HG02973 (cell line): ENCODE results near the gene TRABD2B.

ENCODE experiments used
- ATAC-seq: cut with Tn5 transposase; IDR thresholded peaks from one replicate; pipeline ENCODE4 v1.9.1; 2021; ENCODE audit warnings: moderate library complexity; ENCODE audit not compliant: unreplicated experiment

The TRABD2B gene

DNA sequence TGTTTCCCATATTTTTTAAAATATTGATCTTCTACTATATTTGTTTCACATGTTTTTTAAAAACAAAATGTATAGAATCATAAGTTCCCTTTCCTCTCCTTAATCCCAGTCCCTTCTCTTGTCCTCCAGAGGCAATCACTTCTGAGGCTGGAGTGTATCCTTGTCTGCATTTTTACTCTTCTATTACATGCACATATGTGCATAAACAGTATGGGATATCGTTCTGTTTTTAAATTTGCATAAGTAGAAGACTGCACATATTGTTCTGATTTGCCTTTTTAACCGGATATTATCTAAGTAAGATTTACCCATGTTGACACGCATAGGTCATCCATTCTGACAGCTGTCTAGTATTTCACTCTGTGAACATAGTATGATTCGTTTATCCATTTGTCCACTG is 142.0 kb downstream of the TRABD2B start:
- ATAC-seq: no peak

DNA sequence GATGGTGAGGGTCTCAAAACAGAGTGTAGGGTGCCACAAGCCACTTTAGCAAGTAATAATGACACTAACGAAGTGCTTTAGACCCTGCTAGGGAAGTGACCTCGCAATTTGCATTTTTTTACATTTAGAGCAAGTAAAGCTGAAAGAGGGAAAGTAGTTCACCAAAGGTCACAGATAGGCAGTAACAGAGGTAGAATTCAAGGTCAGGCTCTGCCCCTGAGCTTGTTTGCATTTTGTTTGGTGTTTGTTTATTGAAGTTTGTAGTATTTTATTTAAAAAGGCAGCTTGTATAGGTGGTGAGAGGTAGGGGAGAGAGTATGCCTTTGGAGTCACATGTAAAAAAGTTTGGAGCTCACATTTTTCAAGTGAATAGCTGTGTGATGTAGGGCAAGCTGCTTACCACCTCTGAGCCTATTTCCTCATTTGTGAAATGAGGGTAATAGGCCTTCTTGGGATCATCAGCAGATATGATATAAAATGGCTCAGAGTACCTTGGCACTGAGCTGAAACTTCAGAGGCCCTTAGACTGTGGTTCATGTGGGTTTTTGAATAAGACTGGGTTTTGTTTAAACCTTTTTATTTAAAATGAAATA is 142.5 kb downstream of the TRABD2B start:
- no peak for ATAC-seq

DNA sequence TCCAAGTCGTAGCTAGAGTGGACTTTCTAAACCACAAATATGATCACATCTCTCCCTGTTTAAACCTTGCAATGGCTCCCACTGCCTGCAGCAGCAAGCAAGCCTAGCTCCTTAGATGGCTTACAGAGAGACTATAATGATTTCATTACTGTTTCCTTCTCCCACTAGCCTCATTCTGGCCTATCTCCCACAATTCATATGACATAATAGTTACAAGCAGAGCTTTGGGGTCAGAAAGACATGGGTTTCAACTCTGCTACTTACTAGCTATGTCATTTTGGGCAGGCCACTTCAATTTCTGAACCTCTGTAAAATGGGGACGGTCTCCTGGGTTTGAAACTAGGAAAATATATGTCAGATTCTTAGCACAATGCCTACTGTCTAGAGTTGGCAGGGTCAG is 143.3 kb downstream of the TRABD2B start:
- ATAC-seq: no peak

GRCh38 chr1:47853059-47853458 is 144.1 kb downstream of the TRABD2B start:
- no peak for ATAC-seq

- no peak for ATAC-seq
Observed at GRCh38 chr1:47852006-47852718, 145.0 kb downstream of the TRABD2B start.

- ATAC-seq: no peak
Observed at GRCh38 chr1:47850451-47850850, 146.7 kb downstream of the TRABD2B start.

- no peak for ATAC-seq
Observed at GRCh38 chr1:47849591-47850261, 147.5 kb downstream of the TRABD2B start.

DNA sequence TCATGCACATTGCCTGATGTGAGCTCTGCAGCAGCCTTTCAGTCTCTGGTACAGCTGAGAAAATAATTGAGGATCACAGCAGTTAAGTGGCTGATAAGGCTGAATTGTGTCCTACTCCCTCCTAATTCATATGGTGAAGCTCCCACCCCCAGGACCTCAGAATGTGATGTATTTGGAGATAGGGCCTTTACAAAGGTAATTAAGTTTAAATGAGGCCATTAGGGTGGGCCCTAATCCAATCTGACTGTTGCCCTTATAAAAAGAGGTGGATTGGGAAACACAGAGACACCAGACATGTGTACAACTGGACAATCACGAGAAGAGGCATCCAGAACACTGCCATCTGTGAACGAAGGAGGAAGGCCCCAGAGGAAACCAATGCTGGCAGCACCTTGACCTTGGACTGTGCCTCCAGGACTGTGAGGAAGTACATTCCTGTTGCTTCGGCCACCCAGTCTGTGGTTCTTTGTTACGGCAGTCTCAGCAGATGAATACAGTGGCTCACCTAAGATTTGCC is 148.1 kb downstream of the TRABD2B start:
- ATAC-seq: no peak

- no peak for ATAC-seq
Observed at GRCh38 chr1:47847763-47848162, 149.4 kb downstream of the TRABD2B start.

GRCh38 chr1:47844558-47844955 is 152.6 kb downstream of the TRABD2B start:
- no peak for ATAC-seq

- ATAC-seq: no peak
Observed at GRCh38 chr1:47843781-47844557, 153.2 kb downstream of the TRABD2B start.

DNA sequence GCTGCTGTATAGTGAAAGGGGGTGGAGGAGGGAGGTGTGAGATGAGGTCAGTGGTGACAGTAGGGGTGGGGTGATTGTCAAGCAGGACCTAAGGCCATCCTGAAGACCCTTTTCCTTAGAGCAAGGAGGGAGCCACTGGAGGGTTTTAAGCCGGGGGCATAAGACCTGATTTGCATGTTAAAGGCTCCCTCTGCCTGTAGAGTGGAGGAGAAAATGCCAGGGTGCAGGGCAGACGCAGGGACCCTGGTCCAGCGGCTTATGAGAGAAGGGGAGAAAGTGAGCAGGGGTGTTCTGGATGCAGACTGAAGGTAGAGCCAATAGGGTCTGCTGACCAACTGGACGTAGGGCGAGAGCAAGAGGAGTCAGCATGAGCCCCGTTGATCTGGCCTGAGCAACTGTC is 154.1 kb downstream of the TRABD2B start:
- no peak for ATAC-seq

DNA sequence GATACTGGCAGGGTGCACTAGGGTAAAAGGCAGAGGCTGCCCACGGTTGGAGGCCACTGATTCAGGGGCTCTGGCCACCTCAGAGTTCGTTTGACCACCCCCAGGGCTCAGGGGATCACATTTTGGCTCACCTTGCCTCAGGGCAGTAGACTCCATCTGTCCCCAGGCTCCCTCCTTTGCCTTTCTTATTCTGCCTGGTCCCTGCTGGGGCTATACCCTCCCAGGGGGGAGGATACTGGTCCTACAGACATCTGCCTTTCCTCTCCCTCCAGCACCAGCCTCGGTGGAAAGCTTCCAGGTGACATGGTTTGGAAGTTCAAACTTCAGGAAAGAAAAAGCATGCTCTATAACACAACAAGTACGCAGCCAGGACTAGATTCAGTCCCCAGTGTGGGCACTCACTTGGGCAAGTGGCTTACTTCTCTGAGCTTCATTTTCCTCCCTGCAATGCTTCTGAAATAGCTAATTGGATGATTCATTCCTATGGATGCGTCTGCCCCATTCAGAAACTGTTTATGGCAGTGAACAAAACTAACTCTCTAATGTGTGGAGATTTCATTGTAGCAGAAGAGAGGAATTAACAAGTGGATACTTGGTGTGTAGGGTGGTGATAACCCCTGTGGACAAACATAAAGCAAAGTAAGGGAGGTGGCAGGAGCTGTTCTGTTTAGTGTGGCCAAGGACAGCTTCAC is 154.8 kb downstream of the TRABD2B start:
- ATAC-seq: no peak

DNA sequence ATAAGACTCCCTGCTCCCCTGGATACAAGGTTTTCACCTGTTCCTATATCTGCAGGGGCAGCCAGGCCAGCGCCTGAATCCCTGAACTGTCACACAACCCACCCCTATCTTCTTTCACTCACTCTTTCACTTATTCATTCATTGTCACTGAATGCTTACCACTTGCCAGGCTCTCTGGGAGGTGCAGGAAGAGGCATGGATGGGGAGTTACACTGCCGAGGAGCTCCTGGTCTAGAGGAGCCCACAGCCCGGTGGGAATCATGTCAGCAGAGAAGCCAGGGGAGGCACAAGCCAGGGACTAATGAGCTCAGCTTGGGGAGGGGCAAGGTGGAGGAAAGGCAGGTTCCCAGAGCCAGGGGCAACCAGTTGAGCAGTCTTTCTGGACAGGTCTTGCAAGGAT is 155.8 kb downstream of the TRABD2B start:
- ATAC-seq: no peak

DNA sequence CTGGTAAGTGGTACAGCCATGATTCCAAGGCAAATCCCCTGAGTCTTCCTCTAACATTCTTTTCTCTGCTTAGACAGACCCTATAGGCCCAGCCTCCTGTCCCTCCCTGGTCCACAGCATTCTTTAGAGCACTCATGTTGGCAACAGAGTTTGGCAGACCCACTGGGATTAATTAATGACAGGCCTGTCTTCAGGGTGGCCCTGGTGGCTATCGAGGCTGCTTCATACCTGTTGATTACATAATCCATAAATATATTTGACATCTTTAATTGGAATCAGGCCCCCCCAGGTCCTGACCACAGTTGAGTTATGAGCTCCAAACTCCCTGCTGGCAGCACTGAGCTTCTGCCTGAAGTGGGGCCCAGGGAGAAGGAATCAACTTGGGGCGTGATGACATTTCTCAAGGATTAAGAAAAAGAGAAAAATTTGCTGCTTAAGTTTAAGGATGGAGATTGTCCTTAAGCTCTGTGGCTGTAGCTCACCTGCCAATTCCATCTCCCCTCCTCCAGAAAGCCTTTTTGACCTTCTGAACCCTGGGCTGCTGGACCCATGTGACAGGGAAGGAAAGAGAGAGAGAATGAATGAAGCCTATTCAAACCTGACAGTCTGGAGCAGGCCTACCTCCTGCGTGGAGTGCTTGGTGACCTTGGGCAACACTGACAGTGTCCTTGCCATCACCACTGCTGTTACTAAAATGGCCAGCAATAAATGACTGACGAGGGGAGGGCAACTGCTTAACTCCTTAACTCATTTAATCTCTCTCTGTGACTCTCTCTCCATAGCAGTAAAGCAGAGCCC is 156.6 kb downstream of the TRABD2B start:
- ATAC-seq: no peak

DNA sequence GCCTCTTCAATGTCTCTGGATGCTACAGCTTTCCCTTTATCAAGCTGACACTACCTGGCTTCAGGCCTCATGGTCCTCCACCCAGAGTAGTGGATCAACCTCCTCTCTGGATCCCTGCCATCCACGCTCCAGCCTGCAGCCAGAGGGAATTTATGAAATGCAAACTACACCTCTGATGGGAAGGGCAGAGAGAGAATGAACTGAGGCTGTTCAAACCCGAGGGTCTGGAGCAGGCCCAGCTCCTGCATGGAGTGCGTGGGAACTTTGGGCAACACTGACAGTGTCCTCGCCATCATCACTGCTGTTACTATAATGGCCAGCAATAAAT is 157.8 kb downstream of the TRABD2B start:
- no peak for ATAC-seq

DNA sequence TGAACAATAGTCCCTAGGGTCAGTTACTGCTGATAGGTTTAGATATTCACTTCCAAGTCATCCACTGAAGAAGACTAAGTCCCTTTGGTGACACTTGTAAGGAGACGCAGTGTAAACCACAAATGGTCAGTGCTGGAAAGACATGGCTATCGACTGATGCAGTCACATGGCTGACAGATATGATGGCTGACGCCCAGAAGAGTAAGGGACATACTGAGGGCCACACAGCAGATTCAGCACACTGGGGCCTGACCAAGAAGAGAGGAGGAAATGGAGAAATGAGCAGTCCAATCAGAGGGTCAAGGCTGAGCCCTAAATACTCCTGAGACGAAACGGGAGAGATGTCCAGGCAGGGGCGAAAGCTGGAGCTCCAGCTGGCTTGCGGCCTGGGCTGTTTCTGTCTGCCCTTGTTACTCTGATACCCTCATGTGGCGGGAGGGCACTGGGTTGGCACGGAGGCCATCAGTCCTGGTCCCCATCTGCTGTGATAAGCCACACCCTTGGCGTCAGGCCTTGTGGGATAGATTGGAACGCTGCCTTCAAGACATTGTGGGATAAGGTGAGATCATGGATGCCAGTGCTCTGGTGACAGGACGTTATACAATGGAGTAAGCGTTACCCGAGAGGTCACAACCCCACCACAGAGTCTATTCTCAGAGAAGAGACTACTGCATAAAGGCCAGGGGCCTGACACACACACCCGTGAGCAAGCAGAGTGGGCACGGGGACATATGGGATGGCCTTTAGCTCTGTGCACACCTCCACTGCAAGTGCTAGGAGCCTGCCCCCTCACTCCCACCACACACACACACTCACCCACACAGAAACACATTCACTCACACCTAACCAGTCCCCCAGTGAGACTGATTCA is 158.4 kb downstream of the TRABD2B start:
- no peak for ATAC-seq

- ATAC-seq: no peak
Observed at GRCh38 chr1:47837866-47838561, 159.2 kb downstream of the TRABD2B start.
